Measurements from ENCODE around the gene ZBED2.

ZBED2 gene

DNA sequence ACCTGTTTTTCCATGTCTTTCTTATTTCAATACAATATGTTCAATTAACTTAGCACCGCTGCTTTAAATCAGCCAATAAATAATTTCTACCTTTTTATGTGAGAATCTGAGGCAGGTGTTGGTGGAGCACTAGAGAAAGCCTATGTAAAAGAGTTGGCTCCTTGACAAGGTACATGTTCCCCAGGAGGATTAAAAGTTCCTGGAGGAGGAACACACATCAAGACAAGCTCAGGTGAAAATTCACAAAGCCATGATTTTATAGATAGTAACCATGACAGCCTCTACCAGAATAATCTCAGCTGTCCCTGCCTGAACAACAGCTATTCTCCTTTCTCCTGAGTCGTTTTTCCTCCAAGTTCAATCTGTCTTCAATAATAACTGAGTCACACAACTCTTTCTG, 3.4 kb upstream of the ZBED2 start:
- TF ChIP-seq, protein P1, sequence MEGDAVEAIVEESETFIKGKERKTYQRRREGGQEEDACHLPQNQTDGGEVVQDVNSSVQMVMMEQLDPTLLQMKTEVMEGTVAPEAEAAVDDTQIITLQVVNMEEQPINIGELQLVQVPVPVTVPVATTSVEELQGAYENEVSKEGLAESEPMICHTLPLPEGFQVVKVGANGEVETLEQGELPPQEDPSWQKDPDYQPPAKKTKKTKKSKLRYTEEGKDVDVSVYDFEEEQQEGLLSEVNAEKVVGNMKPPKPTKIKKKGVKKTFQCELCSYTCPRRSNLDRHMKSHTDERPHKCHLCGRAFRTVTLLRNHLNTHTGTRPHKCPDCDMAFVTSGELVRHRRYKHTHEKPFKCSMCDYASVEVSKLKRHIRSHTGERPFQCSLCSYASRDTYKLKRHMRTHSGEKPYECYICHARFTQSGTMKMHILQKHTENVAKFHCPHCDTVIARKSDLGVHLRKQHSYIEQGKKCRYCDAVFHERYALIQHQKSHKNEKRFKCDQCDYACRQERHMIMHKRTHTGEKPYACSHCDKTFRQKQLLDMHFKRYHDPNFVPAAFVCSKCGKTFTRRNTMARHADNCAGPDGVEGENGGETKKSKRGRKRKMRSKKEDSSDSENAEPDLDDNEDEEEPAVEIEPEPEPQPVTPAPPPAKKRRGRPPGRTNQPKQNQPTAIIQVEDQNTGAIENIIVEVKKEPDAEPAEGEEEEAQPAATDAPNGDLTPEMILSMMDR (IDR thresholded peaks at IDR 0.05; ENCODE audit: insufficient read depth, low read length, missing control alignments), result no peak

DNA sequence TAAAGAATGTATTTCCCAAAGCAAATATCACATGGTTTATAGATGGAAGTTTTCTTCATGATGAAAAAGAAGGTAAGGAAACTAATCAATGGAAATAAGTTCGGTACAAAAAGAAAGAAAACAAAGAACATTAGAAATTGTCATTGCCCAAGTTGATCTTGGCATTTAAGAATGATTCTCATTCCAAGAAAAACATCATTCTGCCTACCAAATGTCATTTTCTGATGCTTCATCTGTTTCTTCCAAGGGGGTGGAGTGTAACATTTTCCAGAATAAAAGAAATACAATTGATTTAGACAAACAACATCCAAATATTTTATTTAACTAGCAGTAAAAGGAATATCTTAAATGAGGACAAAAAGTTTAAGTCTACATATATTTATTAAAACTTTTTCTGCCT, 3.0 kb upstream of the ZBED2 start:
- DNase-seq (ENCODE audit: low read depth, low spot score), result no peak
- TF ChIP-seq, protein P1 (IDR thresholded peaks at IDR 0.05; ENCODE audit: insufficient read depth, low read length, missing control alignments), result no peak
- H3K4me3 ChIP-seq (ENCODE audit: low read depth, low read length), result no peak overlapping the region
- POLR2A ChIA-PET, result no interaction called here
- CTCF ChIA-PET, result interaction anchor here (0.8 to 1.0 kb wide), 3 partner anchors 9 to 21 kb away, joined by 3 read pairs; no protein-coding TSS in a partner anchor

More for the DNA sequence above, 3.4 kb upstream of the ZBED2 start:
- no peak overlapping the region for H3K4me3 ChIP-seq (ENCODE audit: low read depth, low read length)
- DNase-seq (ENCODE audit: low read depth, low spot score), result no peak
- POLR2A ChIA-PET, result no interaction called here
- CTCF ChIA-PET, result interaction anchor here (0.8 to 1.5 kb wide), 4 partner anchors 9 to 70 kb away, joined by 3 read pairs; no protein-coding TSS in a partner anchor

DNA sequence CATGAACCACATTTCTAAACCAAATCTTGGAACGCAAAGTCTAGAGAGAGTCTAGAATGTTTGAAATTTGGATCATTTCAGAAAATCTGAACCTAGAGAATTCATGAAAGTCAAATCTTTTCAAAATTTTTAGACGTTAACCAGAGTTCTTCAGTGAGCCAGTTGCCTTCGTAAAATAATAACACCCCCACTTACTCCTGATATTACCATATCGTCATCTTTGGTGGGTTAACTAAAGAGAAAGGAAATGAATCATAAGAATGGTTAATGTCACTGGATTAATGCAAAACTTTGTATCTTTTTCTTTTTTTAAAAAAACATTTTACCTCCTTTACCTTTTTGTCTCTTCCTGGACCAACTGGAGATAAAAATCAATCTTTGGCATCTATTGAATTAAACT, 1.2 kb upstream of the ZBED2 start:
- TF ChIP-seq, protein P1 (IDR thresholded peaks at IDR 0.05; ENCODE audit: insufficient read depth, low read length, missing control alignments), result no peak
- no peak for DNase-seq (ENCODE audit: low read depth, low spot score)
- ChIA-PET CTCF (no interaction called here), POLR2A (no interaction called here)
- no peak overlapping the region for H3K4me3 ChIP-seq (ENCODE audit: low read depth, low read length)

DNA sequence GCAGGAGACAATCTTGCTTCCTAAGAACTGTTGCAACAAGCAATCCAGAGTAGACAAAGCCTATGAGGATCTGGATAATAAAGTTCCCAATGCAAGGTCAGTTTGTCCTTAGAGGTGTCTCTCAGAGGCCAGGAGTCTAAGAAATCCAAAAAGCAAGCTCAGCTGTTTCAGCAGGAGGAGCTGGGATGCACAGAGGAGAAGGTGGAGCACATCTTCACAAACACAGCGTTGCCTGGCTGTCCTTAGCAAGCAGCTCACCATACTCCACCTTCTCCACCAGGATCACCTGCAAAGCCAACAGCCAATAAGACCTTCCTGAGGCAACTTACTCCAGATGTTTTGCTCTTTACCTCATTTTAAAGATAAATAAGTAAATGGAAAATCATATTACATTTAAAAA, 365 bp downstream of the ZBED2 start:
- POLR2A ChIA-PET, result interaction anchor here (1.0 to 1.1 kb wide), 2 partner anchors 21 to 252 kb away, joined by 3 read pairs; no protein-coding TSS in a partner anchor
- no peak for DNase-seq (ENCODE audit: low read depth, low spot score)
- H3K4me3 ChIP-seq (ENCODE audit: low read depth, low read length), result no peak overlapping the region
- TF ChIP-seq, protein P1 (IDR thresholded peaks at IDR 0.05; ENCODE audit: insufficient read depth, low read length, missing control alignments), result no peak
- CTCF ChIA-PET, result interaction anchor here (0.6 to 3.2 kb wide), 7 partner anchors 12 to 121 kb away, joined by 3 to 15 read pairs (median 6); no protein-coding TSS in a partner anchor

DNA sequence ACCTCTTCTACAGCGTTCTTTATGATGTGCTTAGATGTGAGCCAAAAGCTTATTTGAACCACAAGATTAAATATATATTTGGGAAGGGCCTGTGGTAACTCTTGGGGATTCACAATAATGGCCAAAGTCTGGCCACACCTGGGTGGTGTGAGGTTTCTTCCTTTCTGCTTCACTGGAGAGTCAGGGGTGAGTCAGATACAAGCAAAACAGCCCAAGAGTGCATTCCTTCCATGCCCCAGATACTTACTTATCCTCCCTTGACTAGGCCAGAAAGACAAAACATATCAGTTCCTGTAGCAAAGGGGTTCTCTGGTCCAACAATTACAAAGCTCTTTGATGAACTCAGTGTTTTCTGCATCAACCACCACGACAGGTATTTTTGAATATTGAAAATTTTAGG, 941 bp downstream of the ZBED2 start:
- H3K4me3 ChIP-seq (ENCODE audit: low read depth, low read length), result no peak overlapping the region
- POLR2A ChIA-PET, result interaction anchor here (0.8 to 1.1 kb wide), 3 partner anchors 22 to 266 kb away, joined by 3 read pairs; no protein-coding TSS in a partner anchor
- CTCF ChIA-PET, result interaction anchor here (1.0 to 3.2 kb wide), 6 partner anchors 11 to 122 kb away, joined by 3 to 15 read pairs (median 6); no protein-coding TSS in a partner anchor
- TF ChIP-seq, protein P1 (IDR thresholded peaks at IDR 0.05; ENCODE audit: insufficient read depth, low read length, missing control alignments), result no peak
- peak; percentile 47 for DNase-seq (ENCODE audit: low read depth, low spot score)

DNA sequence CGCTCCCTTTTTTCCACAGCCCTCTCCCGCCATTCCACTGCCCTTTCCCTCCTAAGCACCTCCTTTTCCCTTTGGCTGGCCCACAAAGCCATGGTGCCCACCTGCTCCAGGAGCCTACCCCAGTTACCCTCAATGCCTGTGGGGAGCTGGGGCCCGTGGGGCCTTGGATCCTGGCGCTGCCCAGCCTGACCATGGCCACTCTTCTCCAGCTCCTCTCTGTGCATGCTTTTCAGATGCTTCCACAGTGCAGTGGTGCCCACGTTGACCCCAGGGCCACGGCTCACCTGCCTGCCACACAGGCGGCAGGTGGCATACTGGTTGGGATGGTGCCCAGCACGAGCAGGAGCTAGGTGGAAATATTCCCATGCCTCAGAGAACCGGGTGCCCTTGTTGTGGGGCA, 1.5 kb downstream of the ZBED2 start:
- no peak for DNase-seq (ENCODE audit: low read depth, low spot score)
- CTCF ChIA-PET, result interaction anchor here (1.2 to 3.2 kb wide), 5 partner anchors 11 to 124 kb away, joined by 4 to 15 read pairs (median 7); no protein-coding TSS in a partner anchor
- TF ChIP-seq, protein P1 (IDR thresholded peaks at IDR 0.05; ENCODE audit: insufficient read depth, low read length, missing control alignments), result no peak
- H3K4me3 ChIP-seq (ENCODE audit: low read depth, low read length), result no peak overlapping the region
- POLR2A ChIA-PET, result interaction anchor here (0.8 to 1.1 kb wide), 3 partner anchors 22 to 267 kb away, joined by 3 read pairs; no protein-coding TSS in a partner anchor

Measured in AG04449 (cell line).